Measurements from ENCODE around the gene CARM1.
A peak's percentile ranks its signal among the peaks of the same experiment; 100 is the strongest.

The CARM1 gene
- total RNA-seq: 18.5 to 34.1 (median 26.1) reads per million in 3 donors

DNA sequence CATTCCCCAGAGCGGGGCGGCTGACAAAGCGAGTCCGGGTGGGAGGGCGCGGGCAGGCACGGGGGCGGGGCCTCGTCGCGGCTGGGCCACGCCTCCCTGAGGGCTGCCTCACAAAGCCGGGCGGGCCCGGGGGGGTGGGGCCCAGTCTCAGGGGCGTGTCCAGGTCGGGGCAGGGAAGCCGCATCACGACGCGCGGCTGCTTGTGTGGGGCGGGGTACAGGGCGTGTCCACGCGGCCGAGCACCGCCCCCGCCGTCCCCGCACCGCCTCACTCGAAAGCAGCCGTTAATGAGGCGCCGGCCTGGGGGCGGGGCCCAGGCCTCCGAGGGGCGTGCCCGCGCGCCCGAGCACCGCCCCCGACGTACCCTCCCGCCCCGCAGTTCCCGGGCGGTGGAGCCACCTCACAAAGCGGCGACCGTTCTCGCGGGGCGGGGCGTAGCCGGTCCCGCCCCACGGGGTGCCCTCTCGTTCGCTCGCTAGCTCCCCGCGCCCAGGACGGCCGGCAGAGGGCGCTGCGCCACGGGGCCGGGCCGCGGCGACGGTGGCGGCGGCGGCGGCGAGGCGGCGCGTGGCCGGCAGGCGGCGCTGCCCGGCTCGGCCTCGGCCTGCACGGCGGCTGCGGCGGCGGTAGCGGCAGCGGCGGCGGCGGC lies at the start of gene CARM1:
CARM1 (plus strand) TSS at position 599 of the 649 bp plus-strand sequence. CDS start 150 bp downstream, outside the sequence.
- peak within 1 kb of the TSS; percentile 46 for H3K27ac ChIP-seq (ENCODE audit: insufficient read depth, low read length, poor library complexity, severe bottlenecking)
- peak within 1 kb of the TSS; percentile 63 for H3K4me3 ChIP-seq (ENCODE audit: insufficient read depth, low read depth, low read length, poor library complexity, severe bottlenecking)
- H3K36me3 ChIP-seq (ENCODE audit: control insufficient read depth, insufficient read depth, low read length): no peaks in the 10 kb centered on the region
- no peaks in the 10 kb centered on the region for H3K27me3 ChIP-seq (replicated peaks; ENCODE audit: control insufficient read depth, insufficient read depth, low read length, poor library complexity, severe bottlenecking)
- H3K9me3 ChIP-seq (ENCODE audit: control insufficient read depth, low read length): no peaks in the 10 kb centered on the region
- DNase-seq: peak; percentile 99 to 100 (median 99)
- peaks cover 9% of the 10 kb centered on the region for H3K4me1 ChIP-seq (ENCODE audit: control insufficient read depth, insufficient read depth, low read length, poor library complexity, severe bottlenecking)

GRCh38 chr19:10823690-10824089 lies 47.7 kb upstream of the CARM1 start:
- H3K27ac ChIP-seq (ENCODE audit: insufficient read depth, low read length, poor library complexity, severe bottlenecking): no peak overlapping the region
- H3K4me3 ChIP-seq (ENCODE audit: insufficient read depth, low read depth, low read length, poor library complexity, severe bottlenecking): no peak overlapping the region
- DNase-seq: no peak
- no peaks in the 10 kb centered on the region for H3K27me3 ChIP-seq (replicated peaks; ENCODE audit: control insufficient read depth, insufficient read depth, low read length, poor library complexity, severe bottlenecking)
- H3K4me1 ChIP-seq (ENCODE audit: control insufficient read depth, insufficient read depth, low read length, poor library complexity, severe bottlenecking): no peaks in the 10 kb centered on the region
- peaks cover 64% of the 10 kb centered on the region for H3K36me3 ChIP-seq (ENCODE audit: control insufficient read depth, insufficient read depth, low read length)
- no peaks in the 10 kb centered on the region for H3K9me3 ChIP-seq (ENCODE audit: control insufficient read depth, low read length)

DNA sequence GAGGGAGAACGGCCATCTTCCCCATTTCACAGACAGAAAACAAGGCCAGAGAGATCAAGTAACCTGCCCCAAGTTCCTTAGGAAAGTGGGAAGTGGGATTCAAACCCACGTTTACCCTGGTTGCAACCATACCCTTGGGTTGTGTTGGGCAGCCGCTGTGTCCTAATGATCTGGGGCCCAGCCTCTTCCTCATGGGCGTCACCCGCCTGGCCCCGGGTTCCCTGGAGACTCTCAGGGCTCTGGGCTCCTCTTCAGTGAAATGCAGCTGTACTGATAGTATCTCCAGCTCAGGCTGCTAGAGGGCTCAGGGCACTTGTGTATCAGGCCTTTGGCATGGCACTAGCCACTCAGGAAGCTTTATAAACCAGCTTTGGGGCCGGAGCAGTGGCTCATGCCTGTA lies 45.1 kb upstream of the CARM1 start:
- H3K36me3 ChIP-seq (ENCODE audit: control insufficient read depth, insufficient read depth, low read length): peaks cover 69% of the 10 kb centered on the region
- DNase-seq: no peak
- H3K4me3 ChIP-seq (ENCODE audit: insufficient read depth, low read depth, low read length, poor library complexity, severe bottlenecking): no peak overlapping the region
- H3K4me1 ChIP-seq (ENCODE audit: control insufficient read depth, insufficient read depth, low read length, poor library complexity, severe bottlenecking): no peaks in the 10 kb centered on the region
- no peak overlapping the region for H3K27ac ChIP-seq (ENCODE audit: insufficient read depth, low read length, poor library complexity, severe bottlenecking)
- H3K27me3 ChIP-seq (replicated peaks; ENCODE audit: control insufficient read depth, insufficient read depth, low read length, poor library complexity, severe bottlenecking): no peaks in the 10 kb centered on the region
- no peaks in the 10 kb centered on the region for H3K9me3 ChIP-seq (ENCODE audit: control insufficient read depth, low read length)

GRCh38 chr19:10826846-10827245 lies 44.5 kb upstream of the CARM1 start:
- no peaks in the 10 kb centered on the region for H3K4me1 ChIP-seq (ENCODE audit: control insufficient read depth, insufficient read depth, low read length, poor library complexity, severe bottlenecking)
- no peaks in the 10 kb centered on the region for H3K9me3 ChIP-seq (ENCODE audit: control insufficient read depth, low read length)
- peaks cover 67% of the 10 kb centered on the region for H3K36me3 ChIP-seq (ENCODE audit: control insufficient read depth, insufficient read depth, low read length)
- H3K27ac ChIP-seq (ENCODE audit: insufficient read depth, low read length, poor library complexity, severe bottlenecking): no peak overlapping the region
- DNase-seq: no peak
- no peaks in the 10 kb centered on the region for H3K27me3 ChIP-seq (replicated peaks; ENCODE audit: control insufficient read depth, insufficient read depth, low read length, poor library complexity, severe bottlenecking)
- no peak overlapping the region for H3K4me3 ChIP-seq (ENCODE audit: insufficient read depth, low read depth, low read length, poor library complexity, severe bottlenecking)

DNA sequence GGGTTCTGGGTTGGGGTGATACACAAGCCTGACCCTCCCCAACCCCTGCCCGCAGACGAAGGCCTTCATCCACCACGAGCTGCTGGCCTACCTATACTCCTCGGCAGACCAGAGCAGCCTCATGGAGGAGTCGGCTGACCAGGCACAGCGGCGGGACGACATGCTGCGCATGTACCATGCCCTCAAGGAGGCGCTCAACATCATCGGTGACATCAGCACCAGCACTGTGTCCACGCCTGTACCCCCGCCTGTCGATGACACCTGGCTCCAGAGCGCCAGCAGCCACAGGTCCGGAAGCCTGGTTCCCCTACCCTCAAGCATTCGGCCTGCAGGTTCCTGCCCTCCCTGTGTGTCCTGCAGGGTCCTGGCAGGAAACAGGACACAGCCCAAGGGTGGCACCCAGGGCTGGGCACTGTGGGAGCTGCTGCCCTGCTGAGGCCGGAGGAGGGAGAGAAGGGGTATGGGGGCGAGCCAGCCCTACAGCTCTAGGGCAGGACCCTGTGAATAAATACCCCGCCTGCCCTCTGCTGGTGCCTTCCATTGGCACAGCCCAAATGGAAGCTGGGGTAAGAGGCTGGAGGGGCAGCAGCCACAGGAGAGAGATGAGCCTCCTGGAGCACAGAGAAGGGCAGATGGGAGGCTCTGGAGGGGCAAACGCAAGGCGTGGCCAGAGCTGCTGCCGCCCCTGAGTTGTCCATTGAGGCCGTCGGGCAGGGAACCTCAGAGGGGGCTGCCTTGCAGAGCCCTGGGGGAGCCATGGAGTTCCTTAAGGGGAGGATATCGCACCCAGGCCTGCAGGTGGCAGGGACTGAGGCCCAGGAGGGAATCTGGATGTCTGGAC lies 42.2 kb upstream of the CARM1 start:
- no peaks in the 10 kb centered on the region for H3K27me3 ChIP-seq (replicated peaks; ENCODE audit: control insufficient read depth, insufficient read depth, low read length, poor library complexity, severe bottlenecking)
- no peak for DNase-seq
- H3K4me1 ChIP-seq (ENCODE audit: control insufficient read depth, insufficient read depth, low read length, poor library complexity, severe bottlenecking): no peaks in the 10 kb centered on the region
- H3K9me3 ChIP-seq (ENCODE audit: control insufficient read depth, low read length): no peaks in the 10 kb centered on the region
- H3K4me3 ChIP-seq (ENCODE audit: insufficient read depth, low read depth, low read length, poor library complexity, severe bottlenecking): no peak overlapping the region
- H3K36me3 ChIP-seq (ENCODE audit: control insufficient read depth, insufficient read depth, low read length): peaks cover 54% of the 10 kb centered on the region
- H3K27ac ChIP-seq (ENCODE audit: insufficient read depth, low read length, poor library complexity, severe bottlenecking): no peak overlapping the region

DNA sequence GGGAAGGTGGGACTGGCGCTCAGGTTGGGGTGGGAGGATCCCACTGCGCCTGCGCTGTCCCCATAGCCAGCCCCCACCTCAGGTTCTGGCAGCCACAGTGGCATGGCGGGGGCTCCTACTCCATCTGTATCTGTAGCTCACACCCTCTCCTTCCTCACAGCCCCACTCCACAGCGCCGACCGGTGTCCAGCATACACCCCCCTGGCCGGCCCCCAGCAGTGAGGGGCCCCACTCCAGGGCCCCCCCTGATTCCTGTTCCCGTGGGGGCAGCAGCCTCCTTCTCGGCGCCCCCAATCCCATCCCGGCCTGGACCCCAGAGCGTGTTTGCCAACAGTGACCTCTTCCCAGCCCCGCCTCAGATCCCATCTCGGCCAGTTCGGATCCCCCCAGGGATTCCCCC lies 41.4 kb upstream of the CARM1 start:
- Histone ChIP-seq H3K27me3 (replicated peaks; ENCODE audit: control insufficient read depth, insufficient read depth, low read length, poor library complexity, severe bottlenecking) (no peaks in the 10 kb centered on the region), H3K27ac (ENCODE audit: insufficient read depth, low read length, poor library complexity, severe bottlenecking) (no peak overlapping the region), H3K4me1 (ENCODE audit: control insufficient read depth, insufficient read depth, low read length, poor library complexity, severe bottlenecking) (no peaks in the 10 kb centered on the region), H3K4me3 (ENCODE audit: insufficient read depth, low read depth, low read length, poor library complexity, severe bottlenecking) (no peak overlapping the region), H3K36me3 (ENCODE audit: control insufficient read depth, insufficient read depth, low read length) (peaks cover 48% of the 10 kb centered on the region), H3K9me3 (ENCODE audit: control insufficient read depth, low read length) (no peaks in the 10 kb centered on the region)
- DNase-seq: no peak

GRCh38 chr19:10830370-10830769 lies 41.0 kb upstream of the CARM1 start:
- Histone ChIP-seq H3K36me3 (ENCODE audit: control insufficient read depth, insufficient read depth, low read length) (peaks cover 45% of the 10 kb centered on the region), H3K4me3 (ENCODE audit: insufficient read depth, low read depth, low read length, poor library complexity, severe bottlenecking) (no peak overlapping the region), H3K27ac (ENCODE audit: insufficient read depth, low read length, poor library complexity, severe bottlenecking) (no peak overlapping the region), H3K27me3 (replicated peaks; ENCODE audit: control insufficient read depth, insufficient read depth, low read length, poor library complexity, severe bottlenecking) (no peaks in the 10 kb centered on the region), H3K9me3 (ENCODE audit: control insufficient read depth, low read length) (no peaks in the 10 kb centered on the region), H3K4me1 (ENCODE audit: control insufficient read depth, insufficient read depth, low read length, poor library complexity, severe bottlenecking) (no peaks in the 10 kb centered on the region)
- DNase-seq: no peak

DNA sequence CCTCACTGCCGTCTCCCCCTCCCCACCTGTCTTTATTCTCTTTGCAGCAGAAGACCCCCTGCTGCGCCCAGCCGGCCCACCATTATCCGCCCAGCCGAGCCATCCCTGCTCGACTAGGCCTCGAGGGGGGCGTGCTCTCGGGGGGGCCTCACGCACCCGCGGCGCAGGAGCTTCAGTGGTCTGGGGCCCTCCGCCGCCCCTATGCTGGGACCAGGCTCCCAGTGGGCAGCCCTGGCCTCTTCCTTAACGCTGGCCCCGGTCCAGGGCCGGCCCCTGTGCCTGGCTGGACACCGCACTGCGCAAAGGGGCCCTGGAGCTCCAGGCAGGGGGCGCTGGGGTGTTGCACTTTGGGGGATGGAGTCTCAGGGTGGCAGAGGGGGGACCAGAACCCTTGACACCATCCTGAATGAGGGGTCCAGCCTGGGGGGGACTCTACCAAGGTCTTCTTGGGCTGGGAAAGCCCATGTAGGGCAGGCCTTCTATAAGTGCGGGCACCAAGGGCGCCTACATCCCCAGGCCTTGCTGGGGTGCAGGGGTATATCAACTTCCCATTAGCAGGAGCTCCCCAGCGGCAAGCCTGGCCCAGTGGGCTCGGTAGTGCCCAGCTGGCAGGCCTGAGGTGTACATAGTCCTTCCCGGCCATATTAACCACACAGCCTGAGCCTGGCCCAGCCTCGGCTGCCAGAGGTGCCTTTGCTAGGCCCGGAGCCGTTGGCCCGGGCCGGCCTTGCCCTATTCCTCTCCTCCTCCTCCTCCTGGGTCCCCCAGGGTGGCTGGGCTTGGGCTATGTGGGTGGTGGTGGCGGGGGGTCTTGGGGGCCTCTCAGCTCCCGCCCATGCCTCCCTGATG lies 40.2 kb upstream of the CARM1 start:
- DNase-seq: no peak
- H3K36me3 ChIP-seq (ENCODE audit: control insufficient read depth, insufficient read depth, low read length): peaks cover 40% of the 10 kb centered on the region
- H3K27ac ChIP-seq (ENCODE audit: insufficient read depth, low read length, poor library complexity, severe bottlenecking): no peak overlapping the region
- no peak overlapping the region for H3K4me3 ChIP-seq (ENCODE audit: insufficient read depth, low read depth, low read length, poor library complexity, severe bottlenecking)
- H3K27me3 ChIP-seq (replicated peaks; ENCODE audit: control insufficient read depth, insufficient read depth, low read length, poor library complexity, severe bottlenecking): no peaks in the 10 kb centered on the region
- no peaks in the 10 kb centered on the region for H3K4me1 ChIP-seq (ENCODE audit: control insufficient read depth, insufficient read depth, low read length, poor library complexity, severe bottlenecking)
- no peaks in the 10 kb centered on the region for H3K9me3 ChIP-seq (ENCODE audit: control insufficient read depth, low read length)

- no peaks in the 10 kb centered on the region for H3K9me3 ChIP-seq (ENCODE audit: control insufficient read depth, low read length)
- peaks cover 29% of the 10 kb centered on the region for H3K36me3 ChIP-seq (ENCODE audit: control insufficient read depth, insufficient read depth, low read length)
- peaks cover 7% of the 10 kb centered on the region for H3K4me1 ChIP-seq (ENCODE audit: control insufficient read depth, insufficient read depth, low read length, poor library complexity, severe bottlenecking)
- no peak for DNase-seq
- no peaks in the 10 kb centered on the region for H3K27me3 ChIP-seq (replicated peaks; ENCODE audit: control insufficient read depth, insufficient read depth, low read length, poor library complexity, severe bottlenecking)
- no peak overlapping the region for H3K27ac ChIP-seq (ENCODE audit: insufficient read depth, low read length, poor library complexity, severe bottlenecking)
- H3K4me3 ChIP-seq (ENCODE audit: insufficient read depth, low read depth, low read length, poor library complexity, severe bottlenecking): no peak overlapping the region
Observed at GRCh38 chr19:10831987-10832938, 39.1 kb upstream of the CARM1 start.

Data from effector memory CD4-positive, alpha-beta T cell (primary cell).